ENCODE measurements around the gene HDAC10. TPM values are rescaled to one million over a fixed set of nuclear protein-coding genes. Genes with fewer than 3 reads are reported as not detected.

HDAC10 gene
- total RNA-seq, 4 donors from 2014 or later = 31.4 to 42.7 (median 32.5) TPM

GRCh38 chr22:50244420-50245213, 6.4 kb downstream of the HDAC10 start, which contains the start of gene TUBGCP6:
Gene TUBGCP6 (minus strand): TSS chr22:50245023. CDS start chr22:50244459, 564 bp downstream.
- intact Hi-C loops (cut with DNase I) = loop anchor here (10.0 kb wide), 1 partner anchor 260 kb away; the partner anchor contains the start of genes LMF2 and NCAPH2
- Histone ChIP-seq H3K9me3 (no peaks in the 10 kb centered on the region), H3K27ac (peak within 1 kb of the TSS; percentile 46 to 83 (median 68)), H3K27me3 (no peaks in the 10 kb centered on the region), H3K36me3 (peaks cover 4% of the 10 kb centered on the region in 2 donors), H3K4me1 (peaks cover 34 to 42% of the 10 kb centered on the region in 2 donors), H3K4me3 (replicated peaks in 1 of 3) (peak within 1 kb of the TSS; percentile 77 to 100 (median 86))
- DNase-seq = peak; percentile 95 to 96
- 0% methylated on average over 19 to 58 of the region's 76 CpGs for WGBS, 2 donors
- TF ChIP-seq, protein P1, sequence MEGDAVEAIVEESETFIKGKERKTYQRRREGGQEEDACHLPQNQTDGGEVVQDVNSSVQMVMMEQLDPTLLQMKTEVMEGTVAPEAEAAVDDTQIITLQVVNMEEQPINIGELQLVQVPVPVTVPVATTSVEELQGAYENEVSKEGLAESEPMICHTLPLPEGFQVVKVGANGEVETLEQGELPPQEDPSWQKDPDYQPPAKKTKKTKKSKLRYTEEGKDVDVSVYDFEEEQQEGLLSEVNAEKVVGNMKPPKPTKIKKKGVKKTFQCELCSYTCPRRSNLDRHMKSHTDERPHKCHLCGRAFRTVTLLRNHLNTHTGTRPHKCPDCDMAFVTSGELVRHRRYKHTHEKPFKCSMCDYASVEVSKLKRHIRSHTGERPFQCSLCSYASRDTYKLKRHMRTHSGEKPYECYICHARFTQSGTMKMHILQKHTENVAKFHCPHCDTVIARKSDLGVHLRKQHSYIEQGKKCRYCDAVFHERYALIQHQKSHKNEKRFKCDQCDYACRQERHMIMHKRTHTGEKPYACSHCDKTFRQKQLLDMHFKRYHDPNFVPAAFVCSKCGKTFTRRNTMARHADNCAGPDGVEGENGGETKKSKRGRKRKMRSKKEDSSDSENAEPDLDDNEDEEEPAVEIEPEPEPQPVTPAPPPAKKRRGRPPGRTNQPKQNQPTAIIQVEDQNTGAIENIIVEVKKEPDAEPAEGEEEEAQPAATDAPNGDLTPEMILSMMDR (IDR thresholded peaks at IDR 0.05) = peak in 4 of 6 experiments; percentile 7 to 27 (median 22)
- peak in 1 of 2 donors; percentile 80 for TF ChIP-seq POLR2A (IDR thresholded peaks at IDR 0.05)

DNA sequence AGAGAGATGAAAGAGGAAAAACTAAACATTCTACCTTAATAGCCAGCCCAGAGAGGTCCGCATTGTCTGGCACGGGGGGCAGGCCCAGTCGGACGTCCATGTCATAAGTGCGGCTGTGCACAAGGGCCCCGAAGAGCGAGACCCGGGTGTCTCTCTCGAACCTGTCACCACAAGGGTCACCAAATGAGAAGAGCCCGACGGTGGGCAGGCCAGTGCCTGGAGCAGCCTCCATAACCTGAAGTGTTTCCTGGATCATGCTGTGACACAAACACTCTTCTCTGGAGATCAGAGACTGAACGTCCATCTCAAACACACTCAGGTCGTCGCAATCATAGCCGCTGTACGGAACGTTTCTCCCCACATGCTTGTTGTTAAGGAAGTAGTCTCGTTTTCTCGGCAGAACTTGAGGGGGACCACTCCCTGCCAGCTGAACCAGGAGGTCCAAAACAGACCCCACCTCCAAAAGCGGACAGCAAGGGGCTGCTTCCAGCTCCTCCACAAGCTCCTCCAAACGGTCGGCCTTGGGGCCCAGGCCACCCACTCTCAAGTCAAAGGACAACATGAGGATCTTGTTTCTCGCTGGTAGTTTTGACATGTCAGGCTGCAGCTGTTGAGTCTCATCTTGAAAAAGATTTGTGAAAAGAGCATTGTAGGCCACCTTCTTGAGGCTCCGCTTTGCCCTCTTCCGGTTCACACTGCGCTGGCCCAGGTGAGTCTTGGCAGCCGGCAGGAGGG, 7.2 kb downstream of the HDAC10 start:
- Histone ChIP-seq H3K4me1 (peaks cover 34 to 39% of the 10 kb centered on the region in 2 donors), H3K9me3 (no peaks in the 10 kb centered on the region), H3K27ac (peak overlapping the region; percentile 46 to 83 (median 68)), H3K36me3 (peaks cover 4 to 10% of the 10 kb centered on the region in 2 donors), H3K27me3 (no peaks in the 10 kb centered on the region), H3K4me3 (replicated peaks in 1 of 3) (peak overlapping the region; percentile 77 to 100 (median 86))
- 20 to 23% methylated on average over 14 to 25 of the region's 27 CpGs for WGBS, 2 donors
- intact Hi-C loops (cut with DNase I) = loop anchor here (10.0 kb wide), 1 partner anchor 261 kb away; the partner anchor contains the start of genes LMF2 and NCAPH2
- TF ChIP-seq, protein P1 (IDR thresholded peaks at IDR 0.05) = no peak
- no peak for TF ChIP-seq POLR2A (IDR thresholded peaks at IDR 0.05)
- no peak for DNase-seq

- Histone ChIP-seq H3K27me3 (no peaks in the 10 kb centered on the region), H3K4me1 (peaks cover 34 to 39% of the 10 kb centered on the region in 2 donors), H3K4me3 (replicated peaks in 1 of 3) (peak overlapping the region in 1 of 3 donors; percentile 77), H3K36me3 (peaks cover 4 to 10% of the 10 kb centered on the region in 2 donors), H3K27ac (no peak overlapping the region), H3K9me3 (no peaks in the 10 kb centered on the region)
- no peak for DNase-seq
- intact Hi-C loops (cut with DNase I) = loop anchor here (10.0 kb wide), 1 partner anchor 262 kb away; the partner anchor contains the start of genes LMF2 and NCAPH2
- no peak for TF ChIP-seq POLR2A (IDR thresholded peaks at IDR 0.05)
- TF ChIP-seq, protein P1 (IDR thresholded peaks at IDR 0.05) = no peak
- 71 to 72% methylated on average over 14 of the region's 14 CpGs for WGBS, 2 donors
Measured at GRCh38 chr22:50242406-50242949, 8.6 kb downstream of the HDAC10 start.

DNA sequence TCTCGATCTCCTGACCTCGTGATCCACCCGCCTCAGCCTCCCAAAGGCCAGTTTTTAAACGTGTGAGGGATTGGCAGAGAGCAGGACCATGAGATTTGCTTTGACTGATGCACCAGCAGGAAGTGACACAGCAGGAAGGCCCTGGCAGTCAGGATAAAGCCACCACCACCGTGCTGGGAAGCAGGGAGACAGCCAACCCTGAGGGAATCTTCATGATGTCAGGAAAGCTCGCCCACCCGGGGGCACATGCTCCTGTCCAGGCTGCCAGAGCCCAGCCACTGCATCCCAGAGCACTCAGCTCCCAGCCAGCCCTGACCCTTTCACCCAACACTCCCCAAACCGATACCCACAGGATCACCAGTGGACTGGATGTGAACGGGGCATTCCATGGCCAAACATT, 12.3 kb downstream of the HDAC10 start:
- no peak for DNase-seq
- H3K36me3 ChIP-seq = peaks cover 2 to 10% of the 10 kb centered on the region in 2 donors
- H3K4me1 ChIP-seq = peaks cover 23 to 30% of the 10 kb centered on the region in 2 donors
- TF ChIP-seq, protein P1 (IDR thresholded peaks at IDR 0.05) = no peak
- no peak for TF ChIP-seq POLR2A (IDR thresholded peaks at IDR 0.05)
- no peaks in the 10 kb centered on the region for H3K27me3 ChIP-seq
- H3K4me3 ChIP-seq (replicated peaks in 1 of 3) = no peak overlapping the region
- intact Hi-C loops (cut with DNase I) = no loop called here
- no peaks in the 10 kb centered on the region for H3K9me3 ChIP-seq
- 88 to 89% methylated on average over 4 to 8 of the region's 9 CpGs for WGBS, 2 donors
- H3K27ac ChIP-seq = no peak overlapping the region

Data from thyroid gland (tissue), 4 donors.